ENCODE results near the gene CFAP58.

DNA sequence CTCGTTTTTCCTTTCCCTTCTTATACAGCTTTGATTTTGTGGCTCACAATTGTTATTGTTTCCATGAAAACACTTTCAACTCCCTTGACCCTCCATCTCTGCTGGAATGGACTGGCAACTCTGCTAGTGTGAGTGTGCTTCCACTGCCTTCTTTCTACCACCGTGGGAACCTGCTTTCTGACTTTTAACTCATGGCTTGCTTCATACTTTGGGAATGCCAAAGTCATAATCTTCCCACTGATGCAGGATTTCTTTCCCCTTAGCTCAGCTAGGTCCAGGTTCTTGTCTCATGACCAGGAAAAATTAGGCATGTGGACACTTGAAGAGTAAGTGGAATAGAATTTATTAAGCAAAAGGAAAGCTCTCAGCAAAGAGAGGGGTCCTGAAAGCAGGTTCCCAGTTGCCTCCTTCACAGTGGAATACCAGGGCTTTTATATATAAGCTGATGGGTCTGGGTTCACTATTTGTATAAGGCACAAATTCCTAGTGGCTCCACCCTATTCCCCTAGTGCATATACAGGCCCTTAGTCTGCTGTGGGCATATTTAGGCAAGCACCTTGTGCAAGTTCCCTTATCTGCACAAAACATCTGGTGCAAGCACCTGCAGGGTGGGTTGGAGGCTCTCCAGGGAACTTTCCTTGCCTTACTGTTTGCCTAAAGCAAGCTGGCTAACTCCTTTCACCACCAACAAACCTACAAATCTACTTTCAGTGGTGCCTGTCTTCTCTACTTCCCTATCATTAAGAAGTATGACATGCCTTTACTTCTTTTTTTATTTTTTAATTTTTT is 119.5 kb downstream of the CFAP58 start:
- TF ChIP-seq RAD21 (IDR thresholded peaks at IDR 0.05) (no peak), TAF1 (conservative IDR thresholded peaks at IDR 0.05) (no peak), SP1 (IDR thresholded peaks at IDR 0.05) (no peak), YY1 (IDR thresholded peaks at IDR 0.05) (no peak), FOXA2 (IDR thresholded peaks at IDR 0.05) (no peak)
- TF ChIP-seq, protein P1, sequence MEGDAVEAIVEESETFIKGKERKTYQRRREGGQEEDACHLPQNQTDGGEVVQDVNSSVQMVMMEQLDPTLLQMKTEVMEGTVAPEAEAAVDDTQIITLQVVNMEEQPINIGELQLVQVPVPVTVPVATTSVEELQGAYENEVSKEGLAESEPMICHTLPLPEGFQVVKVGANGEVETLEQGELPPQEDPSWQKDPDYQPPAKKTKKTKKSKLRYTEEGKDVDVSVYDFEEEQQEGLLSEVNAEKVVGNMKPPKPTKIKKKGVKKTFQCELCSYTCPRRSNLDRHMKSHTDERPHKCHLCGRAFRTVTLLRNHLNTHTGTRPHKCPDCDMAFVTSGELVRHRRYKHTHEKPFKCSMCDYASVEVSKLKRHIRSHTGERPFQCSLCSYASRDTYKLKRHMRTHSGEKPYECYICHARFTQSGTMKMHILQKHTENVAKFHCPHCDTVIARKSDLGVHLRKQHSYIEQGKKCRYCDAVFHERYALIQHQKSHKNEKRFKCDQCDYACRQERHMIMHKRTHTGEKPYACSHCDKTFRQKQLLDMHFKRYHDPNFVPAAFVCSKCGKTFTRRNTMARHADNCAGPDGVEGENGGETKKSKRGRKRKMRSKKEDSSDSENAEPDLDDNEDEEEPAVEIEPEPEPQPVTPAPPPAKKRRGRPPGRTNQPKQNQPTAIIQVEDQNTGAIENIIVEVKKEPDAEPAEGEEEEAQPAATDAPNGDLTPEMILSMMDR (IDR thresholded peaks at IDR 0.05; ENCODE audit: low read depth, low read length, missing input control), result no peak
- TF ChIP-seq, protein P2, sequence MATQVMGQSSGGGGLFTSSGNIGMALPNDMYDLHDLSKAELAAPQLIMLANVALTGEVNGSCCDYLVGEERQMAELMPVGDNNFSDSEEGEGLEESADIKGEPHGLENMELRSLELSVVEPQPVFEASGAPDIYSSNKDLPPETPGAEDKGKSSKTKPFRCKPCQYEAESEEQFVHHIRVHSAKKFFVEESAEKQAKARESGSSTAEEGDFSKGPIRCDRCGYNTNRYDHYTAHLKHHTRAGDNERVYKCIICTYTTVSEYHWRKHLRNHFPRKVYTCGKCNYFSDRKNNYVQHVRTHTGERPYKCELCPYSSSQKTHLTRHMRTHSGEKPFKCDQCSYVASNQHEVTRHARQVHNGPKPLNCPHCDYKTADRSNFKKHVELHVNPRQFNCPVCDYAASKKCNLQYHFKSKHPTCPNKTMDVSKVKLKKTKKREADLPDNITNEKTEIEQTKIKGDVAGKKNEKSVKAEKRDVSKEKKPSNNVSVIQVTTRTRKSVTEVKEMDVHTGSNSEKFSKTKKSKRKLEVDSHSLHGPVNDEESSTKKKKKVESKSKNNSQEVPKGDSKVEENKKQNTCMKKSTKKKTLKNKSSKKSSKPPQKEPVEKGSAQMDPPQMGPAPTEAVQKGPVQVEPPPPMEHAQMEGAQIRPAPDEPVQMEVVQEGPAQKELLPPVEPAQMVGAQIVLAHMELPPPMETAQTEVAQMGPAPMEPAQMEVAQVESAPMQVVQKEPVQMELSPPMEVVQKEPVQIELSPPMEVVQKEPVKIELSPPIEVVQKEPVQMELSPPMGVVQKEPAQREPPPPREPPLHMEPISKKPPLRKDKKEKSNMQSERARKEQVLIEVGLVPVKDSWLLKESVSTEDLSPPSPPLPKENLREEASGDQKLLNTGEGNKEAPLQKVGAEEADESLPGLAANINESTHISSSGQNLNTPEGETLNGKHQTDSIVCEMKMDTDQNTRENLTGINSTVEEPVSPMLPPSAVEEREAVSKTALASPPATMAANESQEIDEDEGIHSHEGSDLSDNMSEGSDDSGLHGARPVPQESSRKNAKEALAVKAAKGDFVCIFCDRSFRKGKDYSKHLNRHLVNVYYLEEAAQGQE (IDR thresholded peaks at IDR 0.05), result no peak
- TF ChIP-seq, protein P3, sequence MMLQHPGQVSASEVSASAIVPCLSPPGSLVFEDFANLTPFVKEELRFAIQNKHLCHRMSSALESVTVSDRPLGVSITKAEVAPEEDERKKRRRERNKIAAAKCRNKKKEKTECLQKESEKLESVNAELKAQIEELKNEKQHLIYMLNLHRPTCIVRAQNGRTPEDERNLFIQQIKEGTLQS (IDR thresholded peaks at IDR 0.05), result no peak

Data from liver (tissue), 3 donors.